HL-60/S4 treated with phorbol 12-myristate 13-acetate at 8.2 ng/mL for 4 days and 3 days (cell line): Measurements from ENCODE around the gene SIAH2.

Source experiments
- in situ Hi-C: fragments of 300-500 bp; cut with MboI; formaldehyde crosslinking; loops from 2 replicates; pipeline ENCODE4 v1.15.0; 2022; ENCODE audit warnings: low sequenced_read_pairs

SIAH2 gene

GRCh38 chr3:150736316-150736719 lies 26.7 kb downstream of the SIAH2 start:
- in situ Hi-C loops, result no loop called here

- in situ Hi-C loops, result no loop called here
These were observed 28.2 kb downstream of the SIAH2 start for GRCh38 chr3:150734795-150735119.

GRCh38 chr3:150733936-150734794 lies 28.8 kb downstream of the SIAH2 start:
- in situ Hi-C loops, result no loop called here

GRCh38 chr3:150733373-150733935 lies 29.5 kb downstream of the SIAH2 start:
- in situ Hi-C loops, result no loop called here

GRCh38 chr3:150729682-150730360 lies 33.1 kb downstream of the SIAH2 start:
- in situ Hi-C loops, result loop anchor here (10.0 kb wide), 1 partner anchor 135 kb away; no protein-coding TSS in a partner anchor

- in situ Hi-C loops, result loop anchor here (10.0 kb wide), 1 partner anchor 137 kb away; no protein-coding TSS in a partner anchor
These were observed 35.1 kb downstream of the SIAH2 start for GRCh38 chr3:150727653-150728502.

GRCh38 chr3:150725548-150725947 lies 37.4 kb downstream of the SIAH2 start:
- in situ Hi-C loops, result loop anchor here (10.0 kb wide), 1 partner anchor 139 kb away; no protein-coding TSS in a partner anchor

- in situ Hi-C loops, result loop anchor here (10.0 kb wide), 1 partner anchor 141 kb away; no protein-coding TSS in a partner anchor
These were observed 39.0 kb downstream of the SIAH2 start for GRCh38 chr3:150723946-150724345.

GRCh38 chr3:150722267-150722666 lies 40.7 kb downstream of the SIAH2 start:
- in situ Hi-C loops, result loop anchor here (10.0 kb wide), 1 partner anchor 143 kb away; no protein-coding TSS in a partner anchor

GRCh38 chr3:150721285-150722130 lies 41.5 kb downstream of the SIAH2 start:
- in situ Hi-C loops, result loop anchor here (10.0 kb wide), 1 partner anchor 143 kb away; no protein-coding TSS in a partner anchor

- in situ Hi-C loops, result loop anchor here (10.0 kb wide), 1 partner anchor 144 kb away; no protein-coding TSS in a partner anchor
These were observed 42.5 kb downstream of the SIAH2 start for GRCh38 chr3:150720444-150720843.

GRCh38 chr3:150710097-150710496 lies 52.9 kb downstream of the SIAH2 start:
- in situ Hi-C loops, result no loop called here

- in situ Hi-C loops, result no loop called here
These were observed 59.1 kb downstream of the SIAH2 start, which contains the start of gene ERICH6 for GRCh38 chr3:150703756-150704344. ERICH6 (minus strand) TSS chr3:150703920; CDS start chr3:150703898, 22 bp downstream.

GRCh38 chr3:150703299-150703755 lies 59.6 kb downstream of the SIAH2 start:
- in situ Hi-C loops, result no loop called here

- in situ Hi-C loops, result no loop called here
These were observed 63.8 kb downstream of the SIAH2 start for GRCh38 chr3:150699068-150699639.

- in situ Hi-C loops, result no loop called here
These were observed 65.3 kb downstream of the SIAH2 start for GRCh38 chr3:150697646-150698045.

- in situ Hi-C loops, result no loop called here
These were observed 71.4 kb downstream of the SIAH2 start for GRCh38 chr3:150691414-150692040.
